HepG2 (cell line): ENCODE measurements around the gene PTGR1. TPM values are rescaled to one million over a fixed set of nuclear protein-coding genes. Genes with fewer than 3 reads are reported as not detected.

Source experiments
- AGO1 ChIP-seq: fragments of 200-400 bp; formaldehyde crosslinking; IDR thresholded peaks from 2 replicates; pipeline ENCODE4 v1.6.1; 2017; ENCODE audit warnings: mild to moderate bottlenecking, low read depth, low read length, moderate library complexity; ENCODE audit not compliant: poor library complexity, severe bottlenecking
- ELF4 ChIP-seq: sonication (generic); formaldehyde crosslinking; IDR thresholded peaks from 2 replicates; pipeline ENCODE4 v1.5.0; 2020; ENCODE audit warnings: missing genetic modification reagents, mild to moderate bottlenecking, moderate library complexity, borderline replicate concordance
- FOXC1 ChIP-seq: sonication (generic); formaldehyde crosslinking; IDR thresholded peaks from 2 replicates; pipeline ENCODE4 v1.8.0; 2022; ENCODE audit warnings: mild to moderate bottlenecking, missing genetic modification reagents, borderline replicate concordance
- KAT2B ChIP-seq: fragments of 150-350 bp; IDR thresholded peaks from 2 replicates; pipeline ENCODE4 v1.6.1; 2014; ENCODE audit warnings: low read depth, low read length, borderline replicate concordance
- KDM5B ChIP-seq: sonication (generic); formaldehyde crosslinking; IDR thresholded peaks from 2 replicates; pipeline ENCODE4 v1.4.0; 2020; ENCODE audit warnings: missing genetic modification reagents, mild to moderate bottlenecking, borderline replicate concordance
- KLF11 ChIP-seq: IDR thresholded peaks from 2 replicates; pipeline ENCODE4 v1.6.1; 2016; ENCODE audit warnings: missing compliant biosample characterization
- NFE2L2 ChIP-seq: fragments of 150-350 bp; IDR thresholded peaks from 2 replicates; pipeline ENCODE4 v1.6.1; 2014; ENCODE audit warnings: low read length
- NFIB ChIP-seq: sonication (generic); formaldehyde crosslinking; IDR thresholded peaks from 2 replicates; pipeline ENCODE4 v1.9.0; 2021; ENCODE audit warnings: missing genetic modification reagents, mild to moderate bottlenecking, borderline replicate concordance
- NFKBIZ ChIP-seq: IDR thresholded peaks from 2 replicates; pipeline ENCODE4 v1.6.1; 2018; ENCODE audit warnings: missing genetic modification reagents, missing compliant biosample characterization
- PHF20 ChIP-seq: sonication (generic); formaldehyde crosslinking; IDR thresholded peaks from 2 replicates; pipeline ENCODE4 v1.5.0; 2020; ENCODE audit warnings: mild to moderate bottlenecking, missing genetic modification reagents
- RBM22 ChIP-seq: fragments of 200-400 bp; formaldehyde crosslinking; optimal IDR thresholded peaks from 2 replicates; pipeline ENCODE3; 2017; ENCODE audit warnings: mild to moderate bottlenecking, low read length, moderate library complexity
- SOX5 ChIP-seq: IDR thresholded peaks from 2 replicates; pipeline ENCODE4 v1.6.1; 2016; ENCODE audit warnings: borderline replicate concordance
- ZBTB34 ChIP-seq: sonication (generic); formaldehyde crosslinking; IDR thresholded peaks from 2 replicates; pipeline ENCODE4 v1.8.0; 2022; ENCODE audit warnings: mild to moderate bottlenecking, missing genetic modification reagents
- ZC3H13 ChIP-seq: sonication (generic); formaldehyde crosslinking; IDR thresholded peaks from 2 replicates; pipeline ENCODE4 v1.8.1; 2023; ENCODE audit warnings: mild to moderate bottlenecking, missing genetic modification reagents, moderate library complexity
- ZNF317 ChIP-seq: sonication (generic); formaldehyde crosslinking; IDR thresholded peaks from 2 replicates; pipeline ENCODE4 v1.5.0; 2020; ENCODE audit warnings: mild to moderate bottlenecking, missing genetic modification reagents
- ZNF329 ChIP-seq: sonication (generic); formaldehyde crosslinking; IDR thresholded peaks from 2 replicates; pipeline ENCODE4 v1.9.0; 2021; ENCODE audit warnings: low read depth, mild to moderate bottlenecking, missing genetic modification reagents
- ZNF646 ChIP-seq: sonication (generic); formaldehyde crosslinking; IDR thresholded peaks from 2 replicates; pipeline ENCODE4 v1.9.0; 2021; ENCODE audit warnings: mild to moderate bottlenecking, missing genetic modification reagents
- ZNF672 ChIP-seq: sonication (generic); formaldehyde crosslinking; IDR thresholded peaks from 2 replicates; pipeline ENCODE4 v1.8.1; 2022; ENCODE audit warnings: missing genetic modification reagents
- ZNF691 ChIP-seq: sonication (generic); formaldehyde crosslinking; IDR thresholded peaks from 2 replicates; pipeline ENCODE4 v1.4.0; 2020; ENCODE audit warnings: missing genetic modification reagents, low read depth, mild to moderate bottlenecking, borderline replicate concordance
- ZSCAN5A ChIP-seq: sonication (generic); formaldehyde crosslinking; IDR thresholded peaks from 2 replicates; pipeline ENCODE4 v1.8.0; 2022; ENCODE audit warnings: mild to moderate bottlenecking, missing genetic modification reagents, borderline replicate concordance
- polyA plus RNA-seq, 8 experiments: library from polyadenylated mRNA; depleted of rRNA in 3 of 8; stranded (reverse) in 7 of 8; unstranded in 1 of 8; fragments of >200 nt; fragmentation: Illumina TruSeq in 4 of 8; extraction: Trizol in 4 of 8; gene quantifications; 2 replicates each; pipeline versions ENCODE4 v1.2.1 to v1.2.3, GENCODE V29; 2011 to 2016; ENCODE audit warnings: low read depth in 4 of 8, missing spikeins in 1 of 8, mixed read lengths in 1 of 8; ENCODE audit not compliant: insufficient read depth in 1 of 8
- total RNA-seq, 5 experiments: library from RNA; depleted of rRNA; stranded (reverse); fragments of >200 nt; fragmentation: Illumina TruSeq; extraction: Trizol; gene quantifications; 2 replicates each; pipeline ENCODE4 v1.2.3, GENCODE V29; 2016; ENCODE audit warnings: low read depth in 1 of 5

PTGR1 gene
- total and polyA plus RNA-seq, 2 of the 13 experiments (the other 11 are each of a cell fraction or from before 2014, with no cell fraction given), result 6.0 to 15.8 TPM

- TF ChIP-seq ZNF646 (CRISPR knock-in tag), result no peak
- TF ChIP-seq ZNF672 (CRISPR knock-in tag), result no peak
- TF ChIP-seq ZSCAN5A (CRISPR knock-in tag), result no peak
- TF ChIP-seq KLF11 (CRISPR knock-in tag), result peak; percentile 73; the same call in 1 of the 2 replicates
- no peak for TF ChIP-seq NFE2L2
- 0 out of 2 replicates have a peak, but pooled peaks have one; percentile 37 for TF ChIP-seq ZC3H13 (CRISPR knock-in tag)
- no peak for TF ChIP-seq NFIB (CRISPR knock-in tag)
- peak; percentile 91 for TF ChIP-seq PHF20 (CRISPR knock-in tag)
- no peak for TF ChIP-seq ZNF329 (CRISPR knock-in tag)
- no peak for TF ChIP-seq ELF4 (CRISPR knock-in tag)
- TF ChIP-seq AGO1, result no peak
- no peak for TF ChIP-seq NFKBIZ (CRISPR knock-in tag)
- no peak for TF ChIP-seq RBM22
- TF ChIP-seq KAT2B, result no peak
- 0 out of 2 replicates have a peak, but pooled peaks have one; percentile 67 for TF ChIP-seq SOX5 (CRISPR knock-in tag)
- peak; percentile 82 for TF ChIP-seq ZNF317 (CRISPR knock-in tag)
- TF ChIP-seq ZNF691 (CRISPR knock-in tag), result 0 out of 2 replicates have a peak, but pooled peaks have one; percentile 83
- TF ChIP-seq FOXC1, result no peak
- no peak for TF ChIP-seq ZBTB34 (CRISPR knock-in tag)
- TF ChIP-seq KDM5B (CRISPR knock-in tag), result no peak; the same call in 1 of the 2 replicates
These were observed 31.4 kb upstream of the PTGR1 start (continued) for GRCh38 chr9:111630964-111631213.
